VCaP (cell line): Measurements from ENCODE around the gene SLC25A6.
"Not testable (repeated sequence)": the region's sequence is repeated elsewhere in the genome, so short reads cannot be mapped to it uniquely, and the experiment has no call there.

ENCODE experiments used
- H3K27ac ChIP-seq: fragments of 450-650 bp; 2 replicates; pipeline ENCODE4 v1.5.1; 2017
- TF ChIP-seq, protein P1 (sequence below): fragments of 450-650 bp; conservative IDR thresholded peaks from 2 replicates; pipeline ENCODE4 v1.5.1; 2017; ENCODE audit warnings: mild to moderate bottlenecking, moderate library complexity

SLC25A6 gene

GRCh38 chrX:1418901-1419544, 27.1 kb upstream of the SLC25A6 start:
- TF ChIP-seq, protein P1, sequence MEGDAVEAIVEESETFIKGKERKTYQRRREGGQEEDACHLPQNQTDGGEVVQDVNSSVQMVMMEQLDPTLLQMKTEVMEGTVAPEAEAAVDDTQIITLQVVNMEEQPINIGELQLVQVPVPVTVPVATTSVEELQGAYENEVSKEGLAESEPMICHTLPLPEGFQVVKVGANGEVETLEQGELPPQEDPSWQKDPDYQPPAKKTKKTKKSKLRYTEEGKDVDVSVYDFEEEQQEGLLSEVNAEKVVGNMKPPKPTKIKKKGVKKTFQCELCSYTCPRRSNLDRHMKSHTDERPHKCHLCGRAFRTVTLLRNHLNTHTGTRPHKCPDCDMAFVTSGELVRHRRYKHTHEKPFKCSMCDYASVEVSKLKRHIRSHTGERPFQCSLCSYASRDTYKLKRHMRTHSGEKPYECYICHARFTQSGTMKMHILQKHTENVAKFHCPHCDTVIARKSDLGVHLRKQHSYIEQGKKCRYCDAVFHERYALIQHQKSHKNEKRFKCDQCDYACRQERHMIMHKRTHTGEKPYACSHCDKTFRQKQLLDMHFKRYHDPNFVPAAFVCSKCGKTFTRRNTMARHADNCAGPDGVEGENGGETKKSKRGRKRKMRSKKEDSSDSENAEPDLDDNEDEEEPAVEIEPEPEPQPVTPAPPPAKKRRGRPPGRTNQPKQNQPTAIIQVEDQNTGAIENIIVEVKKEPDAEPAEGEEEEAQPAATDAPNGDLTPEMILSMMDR: no peak
- H3K27ac ChIP-seq: no peak overlapping the region

- H3K27ac ChIP-seq: no peak overlapping the region
- TF ChIP-seq, protein P1: no peak
Observed at GRCh38 chrX:1417921-1418771, 26.2 kb upstream of the SLC25A6 start.

DNA sequence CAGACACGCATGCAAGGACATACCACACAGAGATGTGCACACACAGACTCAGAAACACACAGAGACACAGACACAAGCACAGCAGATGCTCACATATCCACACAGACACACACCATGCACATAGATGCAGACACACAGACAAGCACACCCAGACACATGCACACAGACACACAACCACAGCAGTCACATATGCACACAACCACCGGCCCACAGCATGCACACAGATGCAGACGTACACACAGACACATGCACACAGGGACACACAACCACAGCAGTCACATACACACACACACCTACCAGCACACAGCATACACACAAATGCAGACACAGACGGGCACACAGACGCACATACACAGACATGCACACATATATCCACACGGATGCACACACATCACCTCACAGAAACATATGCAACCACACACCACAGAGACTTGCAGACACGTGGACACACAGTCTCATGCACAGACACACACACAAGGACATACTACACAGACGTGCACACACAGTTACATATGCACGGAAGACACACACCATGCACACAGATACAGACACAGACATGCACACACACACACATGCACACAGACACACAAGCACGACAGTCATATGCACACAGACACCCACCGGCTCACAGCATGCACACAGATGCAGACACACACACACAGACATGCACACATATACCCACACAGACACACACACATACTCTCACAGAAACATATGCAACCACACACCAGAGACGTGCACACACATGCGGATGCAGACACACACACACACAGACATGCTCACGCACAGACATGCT, 25.2 kb upstream of the SLC25A6 start:
- TF ChIP-seq, protein P1: no peak
- no peak overlapping the region for H3K27ac ChIP-seq

DNA sequence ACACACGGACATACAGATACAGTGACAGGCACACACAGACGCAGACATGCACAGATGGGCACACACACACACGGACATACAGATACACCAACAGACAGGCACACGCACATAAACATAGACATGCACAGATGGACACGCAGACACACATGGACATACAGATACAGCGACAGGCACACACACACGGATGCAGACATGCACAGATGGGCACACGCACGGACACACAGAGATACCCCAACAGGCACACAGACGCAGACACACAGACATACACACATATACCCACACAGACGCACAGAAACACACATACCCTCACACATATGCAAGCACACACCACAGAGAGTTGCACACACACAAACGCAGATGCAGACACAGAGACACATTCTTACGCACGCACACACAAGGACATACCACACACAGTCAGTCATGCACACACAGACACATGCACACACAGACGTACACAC, 24.4 kb upstream of the SLC25A6 start:
- TF ChIP-seq, protein P1: no peak
- no peak overlapping the region for H3K27ac ChIP-seq

- TF ChIP-seq, protein P1: no peak
Observed at GRCh38 chrX:1412551-1413161, 20.7 kb upstream of the SLC25A6 start.

GRCh38 chrX:1411326-1411725, 19.4 kb upstream of the SLC25A6 start:
- H3K27ac ChIP-seq: no peak overlapping the region
- TF ChIP-seq, protein P1: no peak

More at GRCh38 chrX:1412551-1413161, 20.7 kb upstream of the SLC25A6 start:
- no peak overlapping the region for H3K27ac ChIP-seq

DNA sequence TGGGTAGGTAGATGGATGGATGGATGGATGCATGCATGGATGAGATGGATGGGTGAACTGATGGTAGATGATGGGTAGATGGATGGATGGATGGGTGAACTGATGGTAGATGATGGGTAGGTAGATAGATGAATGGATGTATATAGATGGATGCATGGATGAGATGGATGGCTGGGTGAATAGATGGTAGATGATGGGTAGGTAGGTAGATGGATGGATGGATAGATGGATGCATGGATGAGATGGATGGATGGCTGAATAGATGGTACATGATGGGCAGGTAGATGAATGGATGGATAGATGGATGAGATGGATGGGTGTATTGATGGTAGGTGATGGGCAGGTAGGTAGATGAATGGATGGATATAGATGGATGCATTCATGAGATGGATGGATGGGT, 15.1 kb upstream of the SLC25A6 start:
- no peak overlapping the region for H3K27ac ChIP-seq
- TF ChIP-seq, protein P1: no peak

GRCh38 chrX:1405769-1406168, 13.9 kb upstream of the SLC25A6 start:
- not testable (repeated sequence) for H3K27ac ChIP-seq

GRCh38 chrX:1403867-1404266, 12.0 kb upstream of the SLC25A6 start:
- not testable (repeated sequence) for H3K27ac ChIP-seq
